GM12873 (cell line): ENCODE data around the gene VN1R5.

Experiments used
- TF ChIP-seq, protein P1 (sequence below): IDR thresholded peaks from 2 replicates; pipeline ENCODE4 v1.5.1; 2012; ENCODE audit warnings: low read depth, mild to moderate bottlenecking, moderate library complexity, low read length, control low read depth; ENCODE audit not compliant: insufficient read depth; ENCODE audit errors: missing control alignments

VN1R5 gene

DNA sequence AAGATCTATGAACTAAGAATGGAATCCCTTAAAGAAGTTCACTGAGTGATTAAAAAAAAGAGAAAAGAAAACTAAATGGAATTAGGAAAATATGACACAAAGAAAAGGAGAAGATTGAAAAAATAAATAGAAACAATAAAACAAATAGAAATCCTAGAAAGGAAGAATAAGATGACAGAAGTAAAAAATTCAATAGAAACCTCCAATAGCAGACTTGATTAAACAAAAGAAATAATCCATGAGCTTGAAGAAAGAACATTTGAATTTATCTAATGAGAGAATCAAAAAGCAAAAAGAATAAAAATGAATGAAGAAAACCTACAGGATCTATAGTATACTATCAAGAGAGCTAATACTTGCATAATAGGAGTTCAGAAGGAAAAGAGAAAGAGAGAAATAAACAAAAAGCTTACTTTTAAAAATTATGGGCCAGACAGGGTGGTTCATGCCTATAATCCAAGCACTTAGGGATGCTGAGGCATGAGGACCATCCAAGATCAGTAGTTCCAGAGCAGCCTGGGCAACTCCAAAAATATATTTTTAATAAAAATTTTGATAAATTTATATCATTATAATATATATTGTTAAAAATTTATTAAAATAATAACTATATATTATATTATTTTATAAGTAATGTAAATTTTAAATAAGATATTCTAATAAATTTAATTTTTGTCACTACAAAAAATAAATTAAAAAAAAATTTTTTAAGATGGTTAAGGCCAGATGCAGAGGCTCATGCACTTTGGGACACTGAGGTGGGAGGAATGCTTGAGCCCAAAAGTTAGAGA, 9.4 kb upstream of the VN1R5 start:
- TF ChIP-seq, protein P1, sequence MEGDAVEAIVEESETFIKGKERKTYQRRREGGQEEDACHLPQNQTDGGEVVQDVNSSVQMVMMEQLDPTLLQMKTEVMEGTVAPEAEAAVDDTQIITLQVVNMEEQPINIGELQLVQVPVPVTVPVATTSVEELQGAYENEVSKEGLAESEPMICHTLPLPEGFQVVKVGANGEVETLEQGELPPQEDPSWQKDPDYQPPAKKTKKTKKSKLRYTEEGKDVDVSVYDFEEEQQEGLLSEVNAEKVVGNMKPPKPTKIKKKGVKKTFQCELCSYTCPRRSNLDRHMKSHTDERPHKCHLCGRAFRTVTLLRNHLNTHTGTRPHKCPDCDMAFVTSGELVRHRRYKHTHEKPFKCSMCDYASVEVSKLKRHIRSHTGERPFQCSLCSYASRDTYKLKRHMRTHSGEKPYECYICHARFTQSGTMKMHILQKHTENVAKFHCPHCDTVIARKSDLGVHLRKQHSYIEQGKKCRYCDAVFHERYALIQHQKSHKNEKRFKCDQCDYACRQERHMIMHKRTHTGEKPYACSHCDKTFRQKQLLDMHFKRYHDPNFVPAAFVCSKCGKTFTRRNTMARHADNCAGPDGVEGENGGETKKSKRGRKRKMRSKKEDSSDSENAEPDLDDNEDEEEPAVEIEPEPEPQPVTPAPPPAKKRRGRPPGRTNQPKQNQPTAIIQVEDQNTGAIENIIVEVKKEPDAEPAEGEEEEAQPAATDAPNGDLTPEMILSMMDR: no peak

DNA sequence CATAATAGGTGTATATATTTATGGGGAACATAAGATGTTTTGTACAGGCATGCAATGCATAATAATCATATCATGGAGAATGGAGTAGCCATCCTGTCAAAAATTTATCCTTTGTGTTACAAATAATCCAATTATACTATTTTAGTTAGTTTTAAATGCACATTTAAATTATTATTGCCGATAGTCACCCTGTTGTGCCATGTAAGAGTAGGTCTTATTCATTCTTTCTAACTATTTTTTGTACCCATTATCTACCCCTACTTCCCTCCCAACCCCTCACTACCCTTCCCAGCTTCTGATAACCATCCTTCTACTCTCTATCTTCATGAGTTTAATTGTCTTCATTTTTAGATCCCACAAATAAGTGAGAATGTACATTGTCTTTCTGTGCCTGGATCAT, 8.3 kb upstream of the VN1R5 start:
- TF ChIP-seq, protein P1: no peak

DNA sequence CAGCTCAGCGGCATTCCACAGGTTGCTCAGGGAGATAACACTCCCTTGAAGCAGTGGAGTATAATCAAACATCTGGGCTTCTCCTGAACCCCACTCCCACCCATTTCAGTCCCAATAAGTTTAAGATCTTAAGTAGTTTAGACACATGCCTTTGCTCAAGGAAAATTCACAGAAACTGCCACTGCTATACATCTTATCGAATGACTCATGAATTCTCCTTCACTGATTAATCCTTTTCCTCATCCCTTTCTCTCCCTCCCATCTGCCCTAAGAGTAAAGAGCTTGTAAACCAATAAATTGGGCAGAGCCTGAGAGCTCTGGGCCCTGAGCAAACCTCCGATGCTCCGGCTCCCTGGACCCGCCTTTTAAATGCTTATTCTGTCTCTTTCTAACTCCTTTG, 10.2 kb downstream of the VN1R5 start:
- TF ChIP-seq, protein P1: no peak

DNA sequence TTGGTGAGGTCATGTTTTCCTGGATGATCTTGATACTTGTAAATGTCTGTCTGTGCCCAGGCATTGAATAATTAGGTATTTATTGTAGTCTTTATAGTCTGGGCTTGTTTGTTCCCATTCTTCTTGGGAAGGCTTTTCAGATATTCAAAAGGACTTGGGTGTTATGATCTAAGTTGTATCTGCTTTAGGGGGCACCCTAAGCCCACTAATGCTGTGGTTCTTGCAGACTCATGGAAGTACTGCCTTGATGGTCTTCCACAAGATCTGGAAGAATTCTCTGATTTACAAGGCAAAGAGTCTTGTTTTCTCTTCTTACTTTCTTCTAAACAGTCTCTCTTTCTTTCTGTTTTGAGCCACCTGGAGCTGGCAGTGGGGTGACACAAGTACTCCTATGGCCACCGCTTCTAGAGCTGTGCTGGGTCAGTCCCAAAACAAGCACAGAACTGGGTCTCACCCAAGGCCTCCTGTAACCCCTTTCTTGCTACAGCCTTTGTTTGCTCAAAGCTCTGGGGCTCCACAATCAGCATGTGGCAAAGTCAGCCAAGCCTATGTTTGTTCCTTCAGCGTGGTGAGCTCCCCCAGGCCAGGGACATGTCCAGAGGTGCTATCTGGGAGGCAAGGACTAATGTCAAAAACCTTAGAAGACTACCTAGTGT, 12.6 kb downstream of the VN1R5 start:
- TF ChIP-seq, protein P1: no peak

DNA sequence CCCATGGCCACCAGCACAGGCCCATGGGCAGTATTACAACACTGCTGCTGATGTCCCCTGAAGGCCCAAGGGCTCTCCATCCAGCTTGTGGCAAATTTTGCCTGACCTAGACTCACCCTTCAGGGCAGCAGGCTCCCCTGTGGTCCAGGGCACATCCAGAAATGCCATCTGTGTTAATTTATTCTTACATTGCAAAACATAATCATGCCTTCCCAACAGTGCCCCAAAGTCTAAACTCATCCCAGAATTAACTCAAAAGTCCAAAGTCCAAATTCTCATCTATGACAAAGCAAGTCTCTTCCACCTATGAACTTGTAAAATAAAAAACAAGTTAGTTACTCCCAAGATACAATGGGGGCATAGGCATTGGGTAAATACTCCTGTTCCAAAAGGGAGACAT, 13.3 kb downstream of the VN1R5 start:
- TF ChIP-seq, protein P1: no peak

DNA sequence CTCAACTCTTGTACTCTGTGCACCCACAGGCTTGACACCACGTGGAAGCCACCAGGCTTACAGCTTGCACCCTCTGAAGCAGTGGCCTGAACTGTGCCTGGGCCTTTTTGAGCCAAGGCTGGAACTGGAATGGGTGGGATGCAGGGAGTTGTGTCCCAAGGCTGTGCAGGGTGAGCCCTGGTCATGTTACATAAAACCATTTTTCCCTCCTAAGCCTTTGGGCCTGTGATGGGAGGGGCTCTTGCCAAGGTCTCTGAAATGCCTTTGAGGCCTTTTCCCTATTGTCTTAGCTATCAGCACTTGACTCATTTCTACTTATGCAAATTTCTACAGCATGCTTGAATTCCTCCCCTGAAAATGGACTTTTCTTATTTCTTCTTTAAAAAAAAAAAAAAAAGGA, 14.1 kb downstream of the VN1R5 start:
- TF ChIP-seq, protein P1: no peak

DNA sequence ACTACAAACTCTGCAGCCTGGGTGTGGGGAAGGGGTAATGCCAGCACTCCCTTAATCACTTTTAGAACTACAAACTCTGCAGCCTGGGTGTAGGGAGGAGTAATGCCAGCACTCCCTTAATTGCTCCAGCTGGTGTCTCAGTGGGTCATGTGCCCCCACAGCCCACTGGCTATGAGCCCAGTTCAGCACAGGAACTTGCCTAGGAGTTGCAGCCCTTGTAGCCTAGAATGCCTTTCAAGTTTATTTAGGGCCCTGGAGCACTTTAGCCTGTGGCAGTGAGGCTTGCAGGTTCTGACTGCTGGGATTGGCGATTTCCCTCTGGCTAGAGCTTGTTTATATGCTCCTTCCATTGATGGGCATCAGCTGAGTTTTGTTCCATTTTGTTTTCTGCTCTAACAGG, 17.1 kb downstream of the VN1R5 start:
- TF ChIP-seq, protein P1: no peak
